GM12874 (cell line): Measurements from ENCODE around the gene LINGO1.
A peak's percentile ranks its signal among the peaks of the same experiment; 100 is the strongest.

ENCODE experiments used
- TF ChIP-seq, protein P1 (sequence below): IDR thresholded peaks from 2 replicates; pipeline ENCODE4 v1.5.1; 2011; ENCODE audit warnings: low read depth, mild to moderate bottlenecking, control low read depth, low read length, moderate library complexity; ENCODE audit not compliant: insufficient read depth

Gene LINGO1

DNA sequence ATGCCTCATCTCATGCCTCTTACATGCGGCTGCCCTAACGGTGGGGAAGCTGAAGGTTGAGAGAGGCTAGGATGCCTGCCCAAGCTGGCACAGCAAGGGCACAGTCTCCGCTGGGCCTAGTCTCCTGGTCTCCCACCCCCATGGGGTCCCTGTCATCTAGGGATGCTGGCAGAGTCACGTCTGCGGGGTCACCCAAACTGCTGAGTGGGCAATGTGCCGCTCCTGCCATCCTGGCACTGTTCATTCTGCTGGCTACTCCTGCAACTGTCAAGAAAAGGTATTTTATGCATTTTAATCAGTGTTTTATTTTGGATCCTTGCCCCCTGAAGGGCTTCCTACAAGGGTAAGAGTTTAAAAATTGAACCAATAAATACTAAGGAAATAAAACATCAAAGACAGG, 12.8 kb downstream of the LINGO1 start:
- TF ChIP-seq, protein P1, sequence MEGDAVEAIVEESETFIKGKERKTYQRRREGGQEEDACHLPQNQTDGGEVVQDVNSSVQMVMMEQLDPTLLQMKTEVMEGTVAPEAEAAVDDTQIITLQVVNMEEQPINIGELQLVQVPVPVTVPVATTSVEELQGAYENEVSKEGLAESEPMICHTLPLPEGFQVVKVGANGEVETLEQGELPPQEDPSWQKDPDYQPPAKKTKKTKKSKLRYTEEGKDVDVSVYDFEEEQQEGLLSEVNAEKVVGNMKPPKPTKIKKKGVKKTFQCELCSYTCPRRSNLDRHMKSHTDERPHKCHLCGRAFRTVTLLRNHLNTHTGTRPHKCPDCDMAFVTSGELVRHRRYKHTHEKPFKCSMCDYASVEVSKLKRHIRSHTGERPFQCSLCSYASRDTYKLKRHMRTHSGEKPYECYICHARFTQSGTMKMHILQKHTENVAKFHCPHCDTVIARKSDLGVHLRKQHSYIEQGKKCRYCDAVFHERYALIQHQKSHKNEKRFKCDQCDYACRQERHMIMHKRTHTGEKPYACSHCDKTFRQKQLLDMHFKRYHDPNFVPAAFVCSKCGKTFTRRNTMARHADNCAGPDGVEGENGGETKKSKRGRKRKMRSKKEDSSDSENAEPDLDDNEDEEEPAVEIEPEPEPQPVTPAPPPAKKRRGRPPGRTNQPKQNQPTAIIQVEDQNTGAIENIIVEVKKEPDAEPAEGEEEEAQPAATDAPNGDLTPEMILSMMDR: no peak

- TF ChIP-seq, protein P1: peak; percentile 57
Measured at GRCh38 chr15:77617476-77618230, 15.1 kb downstream of the LINGO1 start.

DNA sequence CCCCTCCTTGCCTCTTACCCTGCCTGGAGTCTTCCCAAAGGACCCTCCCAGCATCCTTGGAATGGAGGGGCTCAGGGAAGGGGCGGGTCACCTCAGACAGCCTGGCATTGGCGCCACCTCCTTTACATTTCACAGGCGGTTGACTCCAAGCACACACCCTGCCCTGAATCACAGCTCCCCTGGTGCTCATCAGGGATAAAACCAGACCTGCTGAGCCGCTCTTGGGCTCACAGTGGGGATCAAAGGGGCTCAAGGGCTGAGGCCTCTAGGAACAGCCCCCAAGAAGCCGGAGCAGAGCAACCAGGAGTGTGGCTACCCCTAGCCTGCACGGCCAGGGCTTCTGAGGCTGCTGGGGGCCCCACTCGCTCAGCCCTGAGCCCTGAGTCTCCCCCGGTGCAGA, 16.6 kb downstream of the LINGO1 start:
- TF ChIP-seq, protein P1: no peak

GRCh38 chr15:77615472-77615871, 17.2 kb downstream of the LINGO1 start:
- TF ChIP-seq, protein P1: no peak

GRCh38 chr15:77614251-77614806, 18.4 kb downstream of the LINGO1 start:
- TF ChIP-seq, protein P1: no peak

- TF ChIP-seq, protein P1: no peak
Measured at GRCh38 chr15:77613814-77614213, 18.9 kb downstream of the LINGO1 start.

- TF ChIP-seq, protein P1: no peak
Measured at GRCh38 chr15:77612958-77613601, 19.6 kb downstream of the LINGO1 start.
